Gastroesophageal sphincter (tissue), 4 donors: Measurements from ENCODE around the gene TF. TPM values are rescaled to one million over a fixed set of nuclear protein-coding genes. Genes with fewer than 3 reads are reported as not detected.

Experiments used
- ATAC-seq: fragments of 150-250 bp; one replicate; pipeline ENCODE4 v1.9.1; 2016; ENCODE audit warnings: mild to moderate bottlenecking, moderate library complexity
- H3K27ac ChIP-seq, 4 donors: fragments of 200-600 bp; sonication (generic) in 3 of 4; 1 replicate in 3 of 4; 2 replicates in 1 of 4; pipeline ENCODE4 v1.5.1; 2016 to 2019
- H3K27me3 ChIP-seq: fragments of 200-600 bp; sonication (generic); one replicate; pipeline ENCODE4 v1.5.1; 2019
- H3K36me3 ChIP-seq, 2 donors: fragments of 200-600 bp; sonication (generic); one replicate each; pipeline ENCODE4 v1.5.1; 2019; ENCODE audit warnings: control low read depth in 1 of 2
- H3K4me1 ChIP-seq, 3 donors: fragments of 200-600 bp; sonication (generic); 1 replicate in 2 of 3; 2 replicates in 1 of 3; pipeline ENCODE4 v1.5.1; 2016 to 2019; ENCODE audit warnings: control low read depth in 2 of 3
- H3K4me3 ChIP-seq, 2 donors: fragments of 200-600 bp; sonication (generic); one replicate each; pipeline ENCODE4 v1.5.1; 2019; ENCODE audit warnings: mild to moderate bottlenecking in 1 of 2, moderate library complexity in 1 of 2
- H3K9me3 ChIP-seq, 3 donors: fragments of 200-600 bp; sonication (generic); one replicate each; pipeline ENCODE4 v1.5.1; 2017 to 2019; ENCODE audit warnings: control low read depth in 2 of 3
- CTCF ChIP-seq, 4 experiments: fragments of 200-600 bp in 2 of 4; fragments of 450-650 bp in 2 of 4; sonication (generic) in 1 of 4; IDR thresholded peaks; one replicate each; pipeline ENCODE4 v1.5.1; 2017 to 2019; ENCODE audit warnings: antibody characterized with exemption in 4 of 4, mild to moderate bottlenecking in 2 of 4, moderate library complexity in 2 of 4
- EP300 ChIP-seq: sonication (generic); formaldehyde crosslinking; IDR thresholded peaks from one replicate; pipeline ENCODE4 v1.6.1; 2017; ENCODE audit warnings: antibody characterized with exemption, mild to moderate bottlenecking
- POLR2A ChIP-seq, 2 donors: fragments of 450-650 bp; IDR thresholded peaks; one replicate each; pipeline ENCODE4 v1.6.1; 2017; ENCODE audit warnings: antibody characterized with exemption in 2 of 2, mild to moderate bottlenecking in 2 of 2, moderate library complexity in 1 of 2
- POLR2AphosphoS5 ChIP-seq: sonication (generic); formaldehyde crosslinking; IDR thresholded peaks from one replicate; pipeline ENCODE4 v1.6.1; 2017; ENCODE audit warnings: antibody characterized with exemption
- WGBS, 2 donors: methylation state at CpG; one replicate each; pipeline ENCODE4 v1.1.5; 2018; ENCODE audit warnings: low coverage in 1 of 2; 5-methylcytosine and 5-hydroxymethylcytosine counted together
- small RNA-seq, 4 donors: library from RNA; depleted of rRNA; stranded (forward); fragments of <200 nt; gene quantifications; one replicate each; pipeline ENCODE3, GENCODE V24; 2016
- total RNA-seq, 4 donors: library from RNA; depleted of rRNA; stranded (reverse); fragments of >200 nt; gene quantifications; one replicate each; pipeline ENCODE4 v1.1.0, GENCODE V29; 2016

TF gene
- total RNA-seq, 4 donors from 2014 or later: 0.78 to 12.5 (median 1.2) TPM

- Histone ChIP-seq H3K4me1 (no peaks in the 10 kb centered on the region), H3K4me3 (no peak overlapping the region), H3K27ac (no peak overlapping the region), H3K27me3 (no peaks in the 10 kb centered on the region), H3K36me3 (peaks cover 0 to 41% of the 10 kb centered on the region in 2 donors), H3K9me3 (no peaks in the 10 kb centered on the region)
- no peak for ATAC-seq
- TF ChIP-seq CTCF (IDR thresholded peaks at IDR 0.05) (no peak), POLR2A (IDR thresholded peaks at IDR 0.05) (no peak), EP300 (no peak), POLR2AphosphoS5 (no peak)
- 73 to 86% methylated on average over 2 to 3 of the region's 4 CpGs for WGBS, 2 donors
Measured at GRCh38 chr3:133842158-133842557, 96.0 kb downstream of the TF start.

GRCh38 chr3:133843634-133844033 lies 97.4 kb downstream of the TF start:
- Histone ChIP-seq H3K27me3 (no peaks in the 10 kb centered on the region), H3K4me1 (no peaks in the 10 kb centered on the region), H3K4me3 (no peak overlapping the region), H3K36me3 (peaks cover 0 to 26% of the 10 kb centered on the region in 2 donors), H3K9me3 (no peaks in the 10 kb centered on the region), H3K27ac (no peak overlapping the region)
- ATAC-seq: no peak
- WGBS, 2 donors: 73 to 76% methylated on average over 3 to 4 of the region's 7 CpGs
- no peak for TF ChIP-seq EP300
- no peak for TF ChIP-seq CTCF (IDR thresholded peaks at IDR 0.05)
- no peak for TF ChIP-seq POLR2AphosphoS5
- no peak for TF ChIP-seq POLR2A (IDR thresholded peaks at IDR 0.05)

GRCh38 chr3:133845127-133845526 lies 98.9 kb downstream of the TF start:
- no peaks in the 10 kb centered on the region for H3K4me1 ChIP-seq
- no peak overlapping the region for H3K27ac ChIP-seq
- TF ChIP-seq POLR2AphosphoS5: no peak
- no peak for TF ChIP-seq CTCF (IDR thresholded peaks at IDR 0.05)
- no peak for TF ChIP-seq EP300
- TF ChIP-seq POLR2A (IDR thresholded peaks at IDR 0.05): no peak
- 89 to 100% methylated on average over 4 of the region's 4 CpGs for whole genome bisulfite sequencing, 2 donors
- peaks cover 0 to 12% of the 10 kb centered on the region in 2 donors for H3K36me3 ChIP-seq
- no peaks in the 10 kb centered on the region for H3K27me3 ChIP-seq
- H3K9me3 ChIP-seq: no peaks in the 10 kb centered on the region
- H3K4me3 ChIP-seq: no peak overlapping the region
- no peak for ATAC-seq

Small RNA genes within 50 kb of the gene (small RNA-seq; reads per million reads assigned to genes)
- 0 to 0.27 (median 0) reads per million in 4 donors for gene RNA5SP140

Other genes starting within 250 kb of the TF start
- gene CDV3, start 172.7 kb upstream of the TF start, total RNA-seq: 100 to 1,000 TPM; 152 to 293 (median 221) TPM
- 10 to 100 TPM; 16.5 to 29.3 (median 21.9) TPM for gene TOPBP1, start 84.5 kb upstream of the TF start, total RNA-seq
- gene SRPRB, start 59.4 kb downstream of the TF start, total RNA-seq: 10 to 100 TPM; 13.8 to 32.1 (median 24.4) TPM
- 10 to 100 TPM in 2 of 4 donors, 1 to 10 TPM in 2; 5.0 to 16.1 (median 8.7) TPM for gene RAB6B, start 149.5 kb downstream of the TF start, total RNA-seq